OCI-LY3 (cell line): Measurements from ENCODE around the gene TAL2.

ENCODE experiments used
- CTCF ChIP-seq: fragments of 200-600, 300-600 bp; sonication (generic); IDR thresholded peaks from 2 replicates; pipeline ENCODE4 v1.5.1; 2014; ENCODE audit warnings: antibody characterized with exemption, low read length, low read depth
- EZH2phosphoT487 ChIP-seq: fragments of 200-600 bp; shearing (Covaris generic); IDR thresholded peaks from 2 replicates; pipeline ENCODE4 v1.6.1; 2018; ENCODE audit warnings: antibody characterized with exemption, mixed run types, low read depth

DNA sequence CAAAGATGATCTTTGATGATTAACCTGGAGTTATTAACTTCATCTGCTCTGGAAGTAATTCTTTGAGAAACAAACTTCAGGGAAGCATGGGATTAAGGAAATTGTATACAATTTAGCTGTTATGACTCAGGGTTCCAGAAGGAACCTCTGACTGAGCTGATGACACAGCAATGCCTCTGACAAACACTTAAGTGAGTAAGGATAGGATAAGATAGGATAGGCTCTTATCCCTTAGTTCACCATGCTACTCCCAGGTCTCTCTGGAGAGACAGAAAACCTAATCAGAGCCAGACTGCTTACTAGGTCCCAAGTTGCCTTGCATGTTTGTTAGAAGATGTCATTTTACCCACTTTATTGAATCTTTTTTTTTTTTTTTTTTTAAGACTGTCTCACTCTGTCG lies 19.5 kb downstream of the TAL2 start:
- TF ChIP-seq CTCF (no peak), EZH2phosphoT487 (no peak)
